Measurements from ENCODE around the gene PTPN23. TPM values are rescaled to one million over a fixed set of nuclear protein-coding genes. Genes with fewer than 3 reads are reported as not detected.

PTPN23 gene, protein sequence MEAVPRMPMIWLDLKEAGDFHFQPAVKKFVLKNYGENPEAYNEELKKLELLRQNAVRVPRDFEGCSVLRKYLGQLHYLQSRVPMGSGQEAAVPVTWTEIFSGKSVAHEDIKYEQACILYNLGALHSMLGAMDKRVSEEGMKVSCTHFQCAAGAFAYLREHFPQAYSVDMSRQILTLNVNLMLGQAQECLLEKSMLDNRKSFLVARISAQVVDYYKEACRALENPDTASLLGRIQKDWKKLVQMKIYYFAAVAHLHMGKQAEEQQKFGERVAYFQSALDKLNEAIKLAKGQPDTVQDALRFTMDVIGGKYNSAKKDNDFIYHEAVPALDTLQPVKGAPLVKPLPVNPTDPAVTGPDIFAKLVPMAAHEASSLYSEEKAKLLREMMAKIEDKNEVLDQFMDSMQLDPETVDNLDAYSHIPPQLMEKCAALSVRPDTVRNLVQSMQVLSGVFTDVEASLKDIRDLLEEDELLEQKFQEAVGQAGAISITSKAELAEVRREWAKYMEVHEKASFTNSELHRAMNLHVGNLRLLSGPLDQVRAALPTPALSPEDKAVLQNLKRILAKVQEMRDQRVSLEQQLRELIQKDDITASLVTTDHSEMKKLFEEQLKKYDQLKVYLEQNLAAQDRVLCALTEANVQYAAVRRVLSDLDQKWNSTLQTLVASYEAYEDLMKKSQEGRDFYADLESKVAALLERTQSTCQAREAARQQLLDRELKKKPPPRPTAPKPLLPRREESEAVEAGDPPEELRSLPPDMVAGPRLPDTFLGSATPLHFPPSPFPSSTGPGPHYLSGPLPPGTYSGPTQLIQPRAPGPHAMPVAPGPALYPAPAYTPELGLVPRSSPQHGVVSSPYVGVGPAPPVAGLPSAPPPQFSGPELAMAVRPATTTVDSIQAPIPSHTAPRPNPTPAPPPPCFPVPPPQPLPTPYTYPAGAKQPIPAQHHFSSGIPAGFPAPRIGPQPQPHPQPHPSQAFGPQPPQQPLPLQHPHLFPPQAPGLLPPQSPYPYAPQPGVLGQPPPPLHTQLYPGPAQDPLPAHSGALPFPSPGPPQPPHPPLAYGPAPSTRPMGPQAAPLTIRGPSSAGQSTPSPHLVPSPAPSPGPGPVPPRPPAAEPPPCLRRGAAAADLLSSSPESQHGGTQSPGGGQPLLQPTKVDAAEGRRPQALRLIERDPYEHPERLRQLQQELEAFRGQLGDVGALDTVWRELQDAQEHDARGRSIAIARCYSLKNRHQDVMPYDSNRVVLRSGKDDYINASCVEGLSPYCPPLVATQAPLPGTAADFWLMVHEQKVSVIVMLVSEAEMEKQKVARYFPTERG (N-terminal part only)
- total RNA-seq, result 100 to 1,000 TPM in 1 of 2 donors, 10 to 100 TPM in 1; 28.5 to 301 TPM

GRCh38 chr3:47380601-47381316 is at the start of gene PTPN23:
TSS of gene PTPN23 (plus strand) at chr3:47381021. CDS start at chr3:47381097, 76 bp downstream.
- Histone ChIP-seq H3K9me3 (no peaks in the 10 kb centered on the region), H3K27me3 (no peaks in the 10 kb centered on the region), H3K4me3 (peak within 1 kb of the TSS; percentile 84 to 91), H3K4me1 (peaks cover 49% of the 10 kb centered on the region), H3K27ac (peak within 1 kb of the TSS; percentile 86 to 96 (median 94)), H3K36me3 (replicated peaks in 1 of 2; ENCODE audit: insufficient read depth in 1 of 2, low read depth in 2 of 2) (no peaks in the 10 kb centered on the region)
- DNase-seq, result peak; percentile 99 to 100 (median 99)
- intact Hi-C loops (cut with DNase I), result no loop called here
- 0% methylated on average over 28 to 59 of the region's 61 CpGs for WGBS, 2 donors
- TF ChIP-seq POLR2A (IDR thresholded peaks at IDR 0.05) (peak; percentile 90 to 96 (median 96)), CTCF (IDR thresholded peaks at IDR 0.05) (peak in 1 of 7 experiments; percentile 11)
- ATAC-seq, result peak; percentile 94

GRCh38 chr3:47333907-47334306 is 46.9 kb upstream of the PTPN23 start:
- Histone ChIP-seq H3K4me3 (no peak overlapping the region), H3K27ac (no peak overlapping the region), H3K36me3 (replicated peaks in 1 of 2; ENCODE audit: insufficient read depth in 1 of 2, low read depth in 2 of 2) (peaks cover 5 to 23% of the 10 kb centered on the region in 2 donors), H3K4me1 (no peaks in the 10 kb centered on the region), H3K27me3 (no peaks in the 10 kb centered on the region), H3K9me3 (no peaks in the 10 kb centered on the region)
- 48 to 68% methylated on average over 3 of the region's 3 CpGs for WGBS, 2 donors
- intact Hi-C loops (cut with DNase I), result no loop called here
- DNase-seq (no peak), ATAC-seq (no peak)
- TF ChIP-seq POLR2A (IDR thresholded peaks at IDR 0.05) (no peak), CTCF (IDR thresholded peaks at IDR 0.05) (no peak)

GRCh38 chr3:47337656-47338055 is 43.2 kb upstream of the PTPN23 start:
- Histone ChIP-seq H3K4me3 (no peak overlapping the region), H3K4me1 (no peaks in the 10 kb centered on the region), H3K36me3 (replicated peaks in 1 of 2; ENCODE audit: insufficient read depth in 1 of 2, low read depth in 2 of 2) (peaks cover 5 to 15% of the 10 kb centered on the region in 2 donors), H3K27ac (no peak overlapping the region), H3K27me3 (no peaks in the 10 kb centered on the region), H3K9me3 (no peaks in the 10 kb centered on the region)
- ATAC-seq, result no peak
- TF ChIP-seq CTCF (IDR thresholded peaks at IDR 0.05), result no peak
- TF ChIP-seq POLR2A (IDR thresholded peaks at IDR 0.05), result no peak
- no peak for DNase-seq
- intact Hi-C loops (cut with DNase I), result no loop called here
- 89 to 93% methylated on average over 5 of the region's 5 CpGs for WGBS, 2 donors

DNA sequence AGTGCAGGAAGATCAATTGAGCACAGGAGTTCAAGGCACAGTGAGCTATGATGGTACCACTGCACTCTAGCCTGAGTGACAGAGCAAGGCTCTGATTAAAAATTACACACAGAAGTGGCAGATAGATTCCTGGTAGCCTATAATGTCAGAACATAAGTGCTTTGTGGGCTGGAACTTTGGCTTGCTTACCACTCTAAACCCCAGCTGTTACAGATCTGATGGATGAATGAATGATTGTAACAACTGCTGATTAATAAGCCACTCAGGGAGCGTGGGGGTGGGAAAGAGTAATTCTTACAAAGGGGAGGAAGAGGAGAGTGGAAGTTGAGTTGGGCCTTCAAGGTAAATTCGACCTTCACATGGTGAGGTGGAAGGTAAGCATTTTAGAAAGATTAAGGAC is 40.9 kb upstream of the PTPN23 start:
- peaks cover 5 to 12% of the 10 kb centered on the region in 2 donors for H3K36me3 ChIP-seq (replicated peaks in 1 of 2; ENCODE audit: insufficient read depth in 1 of 2, low read depth in 2 of 2)

More for the DNA sequence above, 40.9 kb upstream of the PTPN23 start:
- H3K9me3 ChIP-seq, result no peaks in the 10 kb centered on the region
- intact Hi-C loops (cut with DNase I), result no loop called here
- H3K27me3 ChIP-seq, result no peaks in the 10 kb centered on the region
- no peak overlapping the region for H3K4me3 ChIP-seq
- 68 to 80% methylated on average over 2 of the region's 2 CpGs for WGBS, 2 donors
- ATAC-seq (no peak), DNase-seq (no peak)
- TF ChIP-seq POLR2A (IDR thresholded peaks at IDR 0.05) (no peak), CTCF (IDR thresholded peaks at IDR 0.05) (no peak)
- no peaks in the 10 kb centered on the region for H3K4me1 ChIP-seq
- H3K27ac ChIP-seq, result no peak overlapping the region

Data from body of pancreas (tissue), 4 donors.